WERI-Rb-1 (cell line): ENCODE results near the gene LYRM4.

ENCODE experiments used
- DNase-seq: peaks from one replicate; pipeline ENCODE4 v3.0.0-alpha.2; 2020
- H3K27ac ChIP-seq: fragments of 250-450 bp; sonication (Bioruptor Pico); 2 replicates; pipeline ENCODE4 v1.5.1; 2020; ENCODE audit warnings: mild to moderate bottlenecking, moderate library complexity
- H3K27me3 ChIP-seq: fragments of 250-450 bp; sonication (Bioruptor Pico); 2 replicates; pipeline ENCODE4 v1.5.1; 2021; ENCODE audit warnings: mild to moderate bottlenecking, low read depth, moderate library complexity; ENCODE audit not compliant: insufficient read depth, severe bottlenecking
- H3K36me3 ChIP-seq: fragments of 250-450 bp; sonication (Bioruptor Pico); 2 replicates; pipeline ENCODE4 v1.5.1; 2020; ENCODE audit warnings: mild to moderate bottlenecking, moderate library complexity
- H3K4me3 ChIP-seq: 2 replicates; pipeline ENCODE4 v1.5.1; 2011; ENCODE audit warnings: low read depth, mild to moderate bottlenecking, control low read depth, low read length
- H3K9me3 ChIP-seq: fragments of 250-450 bp; sonication (Bioruptor Pico); 2 replicates; pipeline ENCODE4 v1.5.1; 2021; ENCODE audit warnings: mild to moderate bottlenecking, moderate library complexity; ENCODE audit not compliant: severe bottlenecking
- TF ChIP-seq, protein P1 (sequence below): IDR thresholded peaks from 2 replicates; pipeline ENCODE4 v1.5.1; 2011; ENCODE audit warnings: low read depth, mild to moderate bottlenecking, control low read depth, inconsistent platforms, low read length

LYRM4 gene

GRCh38 chr6:5089481-5090438, 171.0 kb downstream of the LYRM4 start:
- TF ChIP-seq, protein P1, sequence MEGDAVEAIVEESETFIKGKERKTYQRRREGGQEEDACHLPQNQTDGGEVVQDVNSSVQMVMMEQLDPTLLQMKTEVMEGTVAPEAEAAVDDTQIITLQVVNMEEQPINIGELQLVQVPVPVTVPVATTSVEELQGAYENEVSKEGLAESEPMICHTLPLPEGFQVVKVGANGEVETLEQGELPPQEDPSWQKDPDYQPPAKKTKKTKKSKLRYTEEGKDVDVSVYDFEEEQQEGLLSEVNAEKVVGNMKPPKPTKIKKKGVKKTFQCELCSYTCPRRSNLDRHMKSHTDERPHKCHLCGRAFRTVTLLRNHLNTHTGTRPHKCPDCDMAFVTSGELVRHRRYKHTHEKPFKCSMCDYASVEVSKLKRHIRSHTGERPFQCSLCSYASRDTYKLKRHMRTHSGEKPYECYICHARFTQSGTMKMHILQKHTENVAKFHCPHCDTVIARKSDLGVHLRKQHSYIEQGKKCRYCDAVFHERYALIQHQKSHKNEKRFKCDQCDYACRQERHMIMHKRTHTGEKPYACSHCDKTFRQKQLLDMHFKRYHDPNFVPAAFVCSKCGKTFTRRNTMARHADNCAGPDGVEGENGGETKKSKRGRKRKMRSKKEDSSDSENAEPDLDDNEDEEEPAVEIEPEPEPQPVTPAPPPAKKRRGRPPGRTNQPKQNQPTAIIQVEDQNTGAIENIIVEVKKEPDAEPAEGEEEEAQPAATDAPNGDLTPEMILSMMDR, result no peak

GRCh38 chr6:5088780-5089179, 172.0 kb downstream of the LYRM4 start:
- Histone ChIP-seq H3K9me3 (peaks cover 2% of the 10 kb centered on the region), H3K36me3 (no peaks in the 10 kb centered on the region), H3K27ac (no peak overlapping the region), H3K4me3 (no peak overlapping the region), H3K27me3 (peaks cover 22% of the 10 kb centered on the region)
- TF ChIP-seq, protein P1, result no peak
- DNase-seq, result no peak

More at GRCh38 chr6:5089481-5090438, 171.0 kb downstream of the LYRM4 start:
- no peak for DNase-seq
- H3K27ac ChIP-seq, result no peak overlapping the region
- H3K27me3 ChIP-seq, result peaks cover 14% of the 10 kb centered on the region
- H3K36me3 ChIP-seq, result no peaks in the 10 kb centered on the region
- no peaks in the 10 kb centered on the region for H3K9me3 ChIP-seq
- no peak overlapping the region for H3K4me3 ChIP-seq

DNA sequence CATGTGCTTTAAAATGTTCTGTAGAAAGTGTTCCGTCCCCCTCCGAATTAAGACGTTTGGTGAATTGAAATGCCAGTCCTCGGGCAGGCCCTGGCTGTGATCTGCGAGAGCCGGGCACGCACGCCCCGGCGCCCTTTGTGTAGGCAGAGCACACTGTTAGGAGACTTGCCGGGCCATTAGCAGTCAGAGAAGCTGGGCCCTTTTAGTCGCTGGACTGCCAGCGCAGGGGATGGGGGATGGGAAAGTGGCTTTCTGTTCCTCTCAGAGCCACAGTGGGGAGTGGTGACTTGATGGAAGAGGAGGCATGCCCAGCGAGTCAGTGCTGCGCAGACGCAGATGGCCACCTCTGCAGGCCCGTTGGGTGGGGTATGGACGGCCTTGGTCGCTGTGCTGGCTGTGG, 173.4 kb downstream of the LYRM4 start:
- Histone ChIP-seq H3K36me3 (no peaks in the 10 kb centered on the region), H3K4me3 (no peak overlapping the region), H3K9me3 (peaks cover 2% of the 10 kb centered on the region), H3K27me3 (peaks cover 27% of the 10 kb centered on the region), H3K27ac (no peak overlapping the region)
- TF ChIP-seq, protein P1, result no peak
- no peak for DNase-seq

- H3K27ac ChIP-seq, result no peak overlapping the region
- TF ChIP-seq, protein P1, result no peak
Measured at GRCh38 chr6:5086294-5086890, 174.4 kb downstream of the LYRM4 start.

GRCh38 chr6:5085648-5086293, 175.0 kb downstream of the LYRM4 start:
- TF ChIP-seq, protein P1, result no peak
- Histone ChIP-seq H3K27me3 (peaks cover 27% of the 10 kb centered on the region), H3K9me3 (peaks cover 2% of the 10 kb centered on the region), H3K27ac (no peak overlapping the region), H3K36me3 (no peaks in the 10 kb centered on the region), H3K4me3 (peak overlapping the region; percentile 67)
- DNase-seq, result peak; percentile 72

More at GRCh38 chr6:5086294-5086890, 174.4 kb downstream of the LYRM4 start:
- Histone ChIP-seq H3K36me3 (no peaks in the 10 kb centered on the region), H3K9me3 (peaks cover 2% of the 10 kb centered on the region), H3K27me3 (peaks cover 27% of the 10 kb centered on the region), H3K4me3 (peak overlapping the region; percentile 67)
- no peak for DNase-seq
